ENCODE measurements around the gene SLC41A3. TPM values are rescaled to one million over a fixed set of nuclear protein-coding genes. Genes with fewer than 3 reads are reported as not detected.

Gene SLC41A3
- polyA plus RNA-seq, 3 donors = 2.8 to 18.2 (median 13.6) TPM

DNA sequence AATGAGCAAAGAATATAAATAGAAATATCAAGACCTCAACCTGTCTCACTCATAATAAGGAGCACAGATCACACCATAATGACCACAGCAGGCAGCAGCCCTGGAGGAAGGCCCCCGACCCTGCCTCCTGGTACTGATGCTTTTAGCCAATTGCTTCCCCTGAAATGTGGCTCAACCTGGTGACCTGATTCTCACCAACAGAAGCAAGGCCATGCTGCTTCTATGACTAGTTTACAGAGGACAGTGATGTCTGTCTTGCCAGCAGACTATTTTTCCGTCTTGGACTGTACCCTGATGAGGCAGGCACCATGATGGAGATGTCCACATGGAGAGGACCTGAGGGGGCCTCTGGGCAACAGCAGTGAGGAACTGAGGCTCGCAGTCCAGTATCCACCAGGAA is 18.0 kb downstream of the SLC41A3 start:
- no peak overlapping the region for H3K9ac ChIP-seq (ENCODE audit: insufficient read depth, low read length, poor library complexity, severe bottlenecking)
- no peak overlapping the region for H3K4me3 Mint-ChIP-seq
- no peak overlapping the region for H3K27ac Mint-ChIP-seq

DNA sequence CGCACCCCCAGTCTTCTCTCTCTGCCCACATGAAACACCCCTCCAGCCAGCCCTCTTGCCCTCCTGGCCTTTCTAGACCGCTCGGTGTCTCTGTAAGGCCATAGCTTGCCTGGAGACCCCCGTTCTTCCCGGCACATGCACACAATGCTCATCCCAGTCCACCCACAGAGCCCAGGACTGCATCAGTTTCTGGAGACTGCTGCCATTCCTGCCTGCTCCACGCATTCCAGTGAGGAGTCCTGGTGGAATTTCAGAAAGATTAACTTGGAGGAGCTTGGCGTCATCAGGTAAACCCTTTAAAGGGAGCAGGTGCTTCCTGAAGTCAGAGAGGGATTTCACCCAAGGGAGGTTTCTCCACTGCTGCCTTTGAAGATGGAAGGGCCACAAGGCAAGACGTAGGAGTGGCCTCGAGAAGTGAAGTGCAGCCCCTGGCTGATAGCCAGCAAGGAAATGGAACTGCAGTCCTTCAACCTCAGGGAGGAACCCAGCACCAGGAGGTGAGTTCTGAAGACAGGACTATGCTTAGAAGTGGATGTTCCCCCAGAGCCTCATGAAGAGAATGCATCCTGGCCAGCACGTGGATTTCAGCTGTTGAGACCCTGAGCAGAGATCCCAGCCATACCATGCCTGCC is 19.2 kb downstream of the SLC41A3 start:
- Mint-ChIP-seq H3K36me3 (peaks cover 12 to 22% of the 10 kb centered on the region in 2 donors), H3K4me1 (peaks cover 14% of the 10 kb centered on the region), H3K9me3 (no peaks in the 10 kb centered on the region), H3K27me3 (ENCODE audit: low read depth in 3 of 3) (peaks cover 0 to 2% (median 1%) of the 10 kb centered on the region in 3 donors), H3K4me3 (no peak overlapping the region), H3K27ac (peak overlapping the region in 2 of 7 donors; percentile 10 to 46)
- Histone ChIP-seq H3K27me3 (ENCODE audit: control insufficient read depth in 2 of 2, insufficient read depth in 2 of 2, low read length in 2 of 2) (no peaks in the 10 kb centered on the region), H3K4me3 (replicated peaks in 1 of 3; ENCODE audit: low read depth in 2 of 3, low read length in 3 of 3) (no peak overlapping the region), H4K20me1 (ENCODE audit: insufficient read depth, low read length) (no peaks in the 10 kb centered on the region), H3K9ac (ENCODE audit: insufficient read depth, low read length, poor library complexity, severe bottlenecking) (no peak overlapping the region), H3K36me3 (replicated peaks in 1 of 2; ENCODE audit: control insufficient read depth in 1 of 2, insufficient read depth in 2 of 2, low read length in 2 of 2) (no peaks in the 10 kb centered on the region), H3K9me3 (replicated peaks in 1 of 2; ENCODE audit: control insufficient read depth in 1 of 2, insufficient read depth in 1 of 2, low read length in 2 of 2) (no peaks in the 10 kb centered on the region), H3K79me2 (ENCODE audit: insufficient read depth, low read length) (no peaks in the 10 kb centered on the region), H2AFZ (ENCODE audit: insufficient read depth, low read depth, low read length, poor library complexity, severe bottlenecking) (no peak overlapping the region), H3K4me1 (ENCODE audit: control insufficient read depth in 1 of 2, insufficient read depth in 2 of 2, low read length in 2 of 2) (no peaks in the 10 kb centered on the region), H3K27ac (ENCODE audit: low read depth in 1 of 2, low read length in 2 of 2) (no peak overlapping the region), H3K4me2 (replicated peaks; ENCODE audit: extremely low read depth, low read length, poor library complexity, severe bottlenecking) (no peak overlapping the region)
- whole genome bisulfite sequencing (ENCODE audit: insufficient coverage) = 54% methylated on average over 9 of the region's 10 CpGs
- TF ChIP-seq, protein P1, sequence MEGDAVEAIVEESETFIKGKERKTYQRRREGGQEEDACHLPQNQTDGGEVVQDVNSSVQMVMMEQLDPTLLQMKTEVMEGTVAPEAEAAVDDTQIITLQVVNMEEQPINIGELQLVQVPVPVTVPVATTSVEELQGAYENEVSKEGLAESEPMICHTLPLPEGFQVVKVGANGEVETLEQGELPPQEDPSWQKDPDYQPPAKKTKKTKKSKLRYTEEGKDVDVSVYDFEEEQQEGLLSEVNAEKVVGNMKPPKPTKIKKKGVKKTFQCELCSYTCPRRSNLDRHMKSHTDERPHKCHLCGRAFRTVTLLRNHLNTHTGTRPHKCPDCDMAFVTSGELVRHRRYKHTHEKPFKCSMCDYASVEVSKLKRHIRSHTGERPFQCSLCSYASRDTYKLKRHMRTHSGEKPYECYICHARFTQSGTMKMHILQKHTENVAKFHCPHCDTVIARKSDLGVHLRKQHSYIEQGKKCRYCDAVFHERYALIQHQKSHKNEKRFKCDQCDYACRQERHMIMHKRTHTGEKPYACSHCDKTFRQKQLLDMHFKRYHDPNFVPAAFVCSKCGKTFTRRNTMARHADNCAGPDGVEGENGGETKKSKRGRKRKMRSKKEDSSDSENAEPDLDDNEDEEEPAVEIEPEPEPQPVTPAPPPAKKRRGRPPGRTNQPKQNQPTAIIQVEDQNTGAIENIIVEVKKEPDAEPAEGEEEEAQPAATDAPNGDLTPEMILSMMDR (IDR thresholded peaks at IDR 0.05) = no peak
- intact Hi-C loops (cut with micrococcal nuclease) = no loop called here
- DNase-seq = no peak

More for the DNA sequence above, 18.0 kb downstream of the SLC41A3 start:
- H3K36me3 Mint-ChIP-seq = peaks cover 10 to 20% of the 10 kb centered on the region in 2 donors
- Histone ChIP-seq H3K4me3 (replicated peaks in 1 of 3; ENCODE audit: low read depth in 2 of 3, low read length in 3 of 3) (no peak overlapping the region), H3K79me2 (ENCODE audit: insufficient read depth, low read length) (no peaks in the 10 kb centered on the region), H3K4me2 (replicated peaks; ENCODE audit: extremely low read depth, low read length, poor library complexity, severe bottlenecking) (no peak overlapping the region), H3K4me1 (ENCODE audit: control insufficient read depth in 1 of 2, insufficient read depth in 2 of 2, low read length in 2 of 2) (no peaks in the 10 kb centered on the region), H3K27me3 (ENCODE audit: control insufficient read depth in 2 of 2, insufficient read depth in 2 of 2, low read length in 2 of 2) (no peaks in the 10 kb centered on the region), H2AFZ (ENCODE audit: insufficient read depth, low read depth, low read length, poor library complexity, severe bottlenecking) (no peak overlapping the region), H3K27ac (ENCODE audit: low read depth in 1 of 2, low read length in 2 of 2) (no peak overlapping the region), H3K36me3 (replicated peaks in 1 of 2; ENCODE audit: control insufficient read depth in 1 of 2, insufficient read depth in 2 of 2, low read length in 2 of 2) (no peaks in the 10 kb centered on the region), H3K9me3 (replicated peaks in 1 of 2; ENCODE audit: control insufficient read depth in 1 of 2, insufficient read depth in 1 of 2, low read length in 2 of 2) (no peaks in the 10 kb centered on the region), H4K20me1 (ENCODE audit: insufficient read depth, low read length) (no peaks in the 10 kb centered on the region)
- 97% methylated on average over 3 of the region's 3 CpGs for WGBS (ENCODE audit: insufficient coverage)
- no peak for DNase-seq
- TF ChIP-seq, protein P1 (IDR thresholded peaks at IDR 0.05) = no peak
- H3K27me3 Mint-ChIP-seq (ENCODE audit: low read depth in 3 of 3) = peaks cover 0 to 2% (median 1%) of the 10 kb centered on the region in 3 donors
- intact Hi-C loops (cut with micrococcal nuclease) = no loop called here
- H3K9me3 Mint-ChIP-seq = no peaks in the 10 kb centered on the region
- H3K4me1 Mint-ChIP-seq = peaks cover 14% of the 10 kb centered on the region
